Measurements from ENCODE around the gene MNT. TPM values are rescaled to one million over a fixed set of nuclear protein-coding genes. Genes with fewer than 3 reads are reported as not detected.

Gene MNT
- polyA plus RNA-seq, 2 of the 4 experiments (the other 2 are of a cell fraction), result 4.5 to 25.9 TPM

GRCh38 chr17:2372180-2372579 is 28.7 kb downstream of the MNT start:
- no peak overlapping the region for H3K4me2 ChIP-seq
- DNase-seq (ENCODE audit: low read depth in 1 of 2, low spot score in 1 of 2), result no peak
- H3K27ac ChIP-seq, result no peak overlapping the region
- WGBS (ENCODE audit: missing lambda C conversion rate), result 95% methylated on average over 15 of the region's 26 CpGs
- no peaks in the 10 kb centered on the region for H3K9me3 ChIP-seq
- no peaks in the 10 kb centered on the region for H3K4me1 ChIP-seq
- FAIRE-seq, result no peak
- H3K4me3 ChIP-seq, result no peak overlapping the region
- no peak for TF ChIP-seq SREBF2 (IDR thresholded peaks at IDR 0.05)
- no peak for TF ChIP-seq RFX5 (IDR thresholded peaks at IDR 0.05)
- no peak for TF ChIP-seq FOSB (CRISPR knock-in tag; IDR thresholded peaks at IDR 0.05)
- no peak for TF ChIP-seq MAFK (IDR thresholded peaks at IDR 0.05; ENCODE audit: partially characterized antibody)
- no peak for TF ChIP-seq BHLHE40 (IDR thresholded peaks at IDR 0.05; ENCODE audit: low read depth, low read length)
- TF ChIP-seq CBX2 (IDR thresholded peaks at IDR 0.05; ENCODE audit: borderline replicate concordance, low read depth), result no peak
- no peak for TF ChIP-seq POLR2A (IDR thresholded peaks at IDR 0.05; ENCODE audit: low read length)
- no peak for TF ChIP-seq EHMT2 (IDR thresholded peaks at IDR 0.05; ENCODE audit: low read depth)
- TF ChIP-seq POLR2AphosphoS2 (conservative IDR thresholded peaks at IDR 0.05; ENCODE audit: low read length), result no peak
- TF ChIP-seq SMC3 (IDR thresholded peaks at IDR 0.05), result no peak
- TF ChIP-seq JUNB (IDR thresholded peaks at IDR 0.05), result no peak
- TF ChIP-seq, protein P1, sequence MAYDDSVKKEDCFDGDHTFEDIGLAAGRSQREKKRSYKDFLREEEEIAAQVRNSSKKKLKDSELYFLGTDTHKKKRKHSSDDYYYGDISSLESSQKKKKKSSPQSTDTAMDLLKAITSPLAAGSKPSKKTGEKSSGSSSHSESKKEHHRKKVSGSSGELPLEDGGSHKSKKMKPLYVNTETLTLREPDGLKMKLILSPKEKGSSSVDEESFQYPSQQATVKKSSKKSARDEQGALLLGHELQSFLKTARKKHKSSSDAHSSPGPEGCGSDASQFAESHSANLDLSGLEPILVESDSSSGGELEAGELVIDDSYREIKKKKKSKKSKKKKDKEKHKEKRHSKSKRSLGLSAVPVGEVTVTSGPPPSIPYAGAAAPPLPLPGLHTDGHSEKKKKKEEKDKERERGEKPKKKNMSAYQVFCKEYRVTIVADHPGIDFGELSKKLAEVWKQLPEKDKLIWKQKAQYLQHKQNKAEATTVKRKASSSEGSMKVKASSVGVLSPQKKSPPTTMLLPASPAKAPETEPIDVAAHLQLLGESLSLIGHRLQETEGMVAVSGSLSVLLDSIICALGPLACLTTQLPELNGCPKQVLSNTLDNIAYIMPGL (CRISPR knock-in tag; IDR thresholded peaks at IDR 0.05; ENCODE audit: borderline replicate concordance), result no peak
- TF ChIP-seq NPAS2 (CRISPR knock-in tag; IDR thresholded peaks at IDR 0.05; ENCODE audit: borderline replicate concordance), result no peak
- TF ChIP-seq MYC (IDR thresholded peaks at IDR 0.05; ENCODE audit: borderline replicate concordance, low read length), result no peak
- TF ChIP-seq RNF2 (IDR thresholded peaks at IDR 0.05; ENCODE audit: borderline replicate concordance, low read depth), result no peak
- CTCF ChIA-PET, result interaction anchor here (1.8 to 24.9 kb wide), 5 partner anchors 8 to 39 kb away, joined by 6 to 1099 read pairs (median 216); partner anchors contain the start of gene MNT
- POLR2A ChIA-PET, result no interaction called here
- ATAC-seq, result no peak

- H3K27ac ChIP-seq, result no peak overlapping the region
- no peaks in the 10 kb centered on the region for H3K4me1 ChIP-seq
- POLR2A ChIA-PET, result no interaction called here
- H3K9me3 ChIP-seq, result no peaks in the 10 kb centered on the region
- H3K4me3 ChIP-seq, result no peak overlapping the region
- H3K4me2 ChIP-seq, result no peak overlapping the region
- DNase-seq (ENCODE audit: low read depth in 1 of 2, low spot score in 1 of 2) (no peak), FAIRE-seq (no peak), ATAC-seq (no peak)
- CTCF ChIA-PET, result interaction anchor here (1.2 to 15.8 kb wide), 4 partner anchors 8 to 318 kb away, joined by 3 to 255 read pairs (median 141); no protein-coding TSS in a partner anchor
- no peak for TF ChIP-seq USF2 (IDR thresholded peaks at IDR 0.05)
- TF ChIP-seq JUN (IDR thresholded peaks at IDR 0.05), result no peak
- TF ChIP-seq MAZ (IDR thresholded peaks at IDR 0.05; ENCODE audit: borderline replicate concordance, low read depth, low read length), result no peak
- TF ChIP-seq KDM1A (IDR thresholded peaks at IDR 0.05; ENCODE audit: low read depth), result peak; percentile 27; the same call in 1 of the 2 replicates
- 93% methylated on average over 27 of the region's 30 CpGs for WGBS (ENCODE audit: missing lambda C conversion rate)
Measured at GRCh38 chr17:2371183-2372130, 29.4 kb downstream of the MNT start.

- no peaks in the 10 kb centered on the region for H3K9me3 ChIP-seq
- no peak for ATAC-seq
- no peak overlapping the region for H3K4me3 ChIP-seq
- H3K4me1 ChIP-seq, result no peaks in the 10 kb centered on the region
- DNase-seq (ENCODE audit: low read depth in 1 of 2, low spot score in 1 of 2), result no peak
- no peak overlapping the region for H3K27ac ChIP-seq
- 84% methylated on average over 11 of the region's 11 CpGs for WGBS (ENCODE audit: missing lambda C conversion rate)
- FAIRE-seq, result no peak
- H3K4me2 ChIP-seq, result no peak overlapping the region
- ChIA-PET CTCF (interaction anchor here (0.9 to 15.8 kb wide), 6 partner anchors 10 to 47 kb away, joined by 3 to 255 read pairs (median 51); partner anchors contain the start of gene TSR1), POLR2A (interaction anchor here (0.6 to 1.4 kb wide), 2 partner anchors 9 to 96 kb away, joined by 3 to 4 read pairs; no protein-coding TSS in a partner anchor)
- TF ChIP-seq RARB (CRISPR knock-in tag; IDR thresholded peaks at IDR 0.05), result no peak
- TF ChIP-seq, protein P1 (CRISPR knock-in tag; IDR thresholded peaks at IDR 0.05; ENCODE audit: borderline replicate concordance), result no peak
- no peak for TF ChIP-seq EP300 (IDR thresholded peaks at IDR 0.05)
- no peak for TF ChIP-seq CEBPB (IDR thresholded peaks at IDR 0.05)
- TF ChIP-seq, protein P2, sequence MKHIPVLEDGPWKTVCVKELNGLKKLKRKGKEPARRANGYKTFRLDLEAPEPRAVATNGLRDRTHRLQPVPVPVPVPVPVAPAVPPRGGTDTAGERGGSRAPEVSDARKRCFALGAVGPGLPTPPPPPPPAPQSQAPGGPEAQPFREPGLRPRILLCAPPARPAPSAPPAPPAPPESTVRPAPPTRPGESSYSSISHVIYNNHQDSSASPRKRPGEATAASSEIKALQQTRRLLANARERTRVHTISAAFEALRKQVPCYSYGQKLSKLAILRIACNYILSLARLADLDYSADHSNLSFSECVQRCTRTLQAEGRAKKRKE (CRISPR knock-in tag; IDR thresholded peaks at IDR 0.05; ENCODE audit: low read depth), result no peak
- TF ChIP-seq CBX8 (IDR thresholded peaks at IDR 0.05), result no peak
- no peak for TF ChIP-seq SMC3 (IDR thresholded peaks at IDR 0.05)
- no peak for TF ChIP-seq MAX (IDR thresholded peaks at IDR 0.05)
- no peak for TF ChIP-seq USF2 (IDR thresholded peaks at IDR 0.05)
- TF ChIP-seq, protein P3, sequence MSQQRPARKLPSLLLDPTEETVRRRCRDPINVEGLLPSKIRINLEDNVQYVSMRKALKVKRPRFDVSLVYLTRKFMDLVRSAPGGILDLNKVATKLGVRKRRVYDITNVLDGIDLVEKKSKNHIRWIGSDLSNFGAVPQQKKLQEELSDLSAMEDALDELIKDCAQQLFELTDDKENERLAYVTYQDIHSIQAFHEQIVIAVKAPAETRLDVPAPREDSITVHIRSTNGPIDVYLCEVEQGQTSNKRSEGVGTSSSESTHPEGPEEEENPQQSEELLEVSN (IDR thresholded peaks at IDR 0.05; ENCODE audit: borderline replicate concordance, low read depth), result no peak
Measured at GRCh38 chr17:2370211-2370589, 30.7 kb downstream of the MNT start.
